ENCODE data around the gene MRC2. TPM values are rescaled to one million over a fixed set of nuclear protein-coding genes. Genes with fewer than 3 reads are reported as not detected.

Gene MRC2
- total RNA-seq, 2 donors from 2014 or later = 184 to 242 TPM

GRCh38 chr17:62614142-62614541 is 13.3 kb upstream of the MRC2 start:
- no peak overlapping the region for H3K27ac ChIP-seq
- no peaks in the 10 kb centered on the region for H3K27me3 ChIP-seq (replicated peaks; ENCODE audit: insufficient read depth)
- no peak overlapping the region for H3K4me3 ChIP-seq
- ATAC-seq (ENCODE audit: insufficient number of reproducible peaks, low FRiP score, low read depth) = no peak
- DNase-seq (ENCODE audit: low spot score) = no peak
- H3K36me3 ChIP-seq = peaks cover 22% of the 10 kb centered on the region
- H3K9me3 ChIP-seq = no peaks in the 10 kb centered on the region
- no peak for TF ChIP-seq CTCF (IDR thresholded peaks at IDR 0.05)
- H3K4me1 ChIP-seq (ENCODE audit: control insufficient read depth in 1 of 2, low read depth in 2 of 2) = no peaks in the 10 kb centered on the region

DNA sequence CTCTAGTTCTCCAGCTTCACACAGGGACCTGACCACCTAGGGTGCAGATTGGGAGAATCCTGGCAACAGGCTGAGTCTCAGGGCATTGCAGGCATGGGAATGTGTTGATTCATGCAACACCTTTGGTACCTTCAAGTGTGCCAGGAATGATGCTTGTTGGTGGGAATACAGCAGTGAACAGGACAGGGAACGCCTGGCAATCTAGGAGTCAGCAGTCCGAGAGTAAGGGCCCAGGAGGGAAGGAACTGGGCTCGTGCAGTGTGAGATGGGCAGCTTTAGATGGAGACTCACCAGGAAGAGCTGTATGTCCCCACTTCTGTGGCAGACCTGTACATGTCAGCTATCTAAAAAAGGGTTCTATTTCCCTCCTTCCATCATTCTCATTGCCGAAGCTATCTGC is 12.0 kb upstream of the MRC2 start:
- Histone ChIP-seq H3K27me3 (replicated peaks; ENCODE audit: insufficient read depth) (no peaks in the 10 kb centered on the region), H3K36me3 (peaks cover 16% of the 10 kb centered on the region), H3K9me3 (no peaks in the 10 kb centered on the region), H3K4me1 (ENCODE audit: control insufficient read depth in 1 of 2, low read depth in 2 of 2) (no peaks in the 10 kb centered on the region), H3K4me3 (no peak overlapping the region), H3K27ac (no peak overlapping the region)
- ATAC-seq (ENCODE audit: insufficient number of reproducible peaks, low FRiP score, low read depth) = no peak
- DNase-seq (ENCODE audit: low spot score) = no peak
- no peak for TF ChIP-seq CTCF (IDR thresholded peaks at IDR 0.05)

DNA sequence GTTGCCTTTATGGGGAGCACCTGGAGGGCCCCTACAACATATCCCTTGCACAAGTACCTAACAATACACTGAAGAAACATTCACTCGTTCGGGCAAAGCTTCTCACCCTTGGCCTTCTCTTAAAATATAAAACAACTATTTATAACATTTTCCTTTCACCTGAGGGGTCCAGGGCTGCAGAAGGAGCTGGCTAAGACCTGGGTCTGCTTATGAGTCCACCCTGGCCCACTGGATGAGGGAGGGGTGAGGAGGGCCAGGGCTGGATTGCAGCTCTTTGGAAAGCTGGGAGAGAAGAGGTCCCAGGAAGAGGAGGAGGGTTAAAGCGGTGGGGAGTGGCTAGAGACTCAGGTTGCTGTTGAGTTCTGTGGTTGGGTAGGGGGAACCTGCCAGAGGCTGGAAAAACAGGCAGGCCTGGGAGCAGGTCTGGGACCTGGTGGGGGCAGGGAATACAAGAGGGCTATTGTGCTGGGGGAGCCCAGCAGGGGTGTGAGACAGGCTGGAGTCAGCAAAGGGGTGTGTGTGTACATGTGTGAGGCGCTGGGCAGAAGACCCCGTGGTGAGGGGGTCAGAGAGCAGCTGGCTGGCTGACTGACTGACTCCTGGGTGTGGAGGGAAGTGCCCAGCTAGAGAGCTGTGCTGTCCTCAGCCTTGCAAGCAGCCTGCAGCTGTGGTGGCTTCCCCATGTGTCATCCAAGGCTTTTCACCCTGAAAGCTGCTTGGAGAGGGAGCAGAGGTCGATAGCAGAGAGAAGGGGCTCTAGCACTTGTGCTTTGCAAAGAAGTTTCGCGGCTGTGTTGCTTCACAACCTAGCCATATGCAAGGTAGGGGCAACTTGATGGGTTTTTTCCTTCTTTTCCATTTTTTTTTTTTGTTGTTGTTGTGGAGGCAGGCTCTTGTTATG is 10.2 kb upstream of the MRC2 start:
- H3K36me3 ChIP-seq = peaks cover 11% of the 10 kb centered on the region
- no peaks in the 10 kb centered on the region for H3K9me3 ChIP-seq
- ATAC-seq (ENCODE audit: insufficient number of reproducible peaks, low FRiP score, low read depth) (no peak), DNase-seq (ENCODE audit: low spot score) (no peak)
- no peak for TF ChIP-seq CTCF (IDR thresholded peaks at IDR 0.05)
- no peaks in the 10 kb centered on the region for H3K4me1 ChIP-seq (ENCODE audit: control insufficient read depth in 1 of 2, low read depth in 2 of 2)
- no peak overlapping the region for H3K4me3 ChIP-seq
- no peaks in the 10 kb centered on the region for H3K27me3 ChIP-seq (replicated peaks; ENCODE audit: insufficient read depth)
- H3K27ac ChIP-seq = no peak overlapping the region

- Histone ChIP-seq H3K9me3 (no peaks in the 10 kb centered on the region), H3K36me3 (peaks cover 10% of the 10 kb centered on the region), H3K4me1 (ENCODE audit: control insufficient read depth in 1 of 2, low read depth in 2 of 2) (no peaks in the 10 kb centered on the region), H3K27ac (no peak overlapping the region), H3K27me3 (replicated peaks; ENCODE audit: insufficient read depth) (no peaks in the 10 kb centered on the region), H3K4me3 (no peak overlapping the region)
- no peak for DNase-seq (ENCODE audit: low spot score)
- TF ChIP-seq CTCF (IDR thresholded peaks at IDR 0.05) = no peak
- no peak for ATAC-seq (ENCODE audit: insufficient number of reproducible peaks, low FRiP score, low read depth)
Observed at GRCh38 chr17:62617894-62618472, 9.5 kb upstream of the MRC2 start.

DNA sequence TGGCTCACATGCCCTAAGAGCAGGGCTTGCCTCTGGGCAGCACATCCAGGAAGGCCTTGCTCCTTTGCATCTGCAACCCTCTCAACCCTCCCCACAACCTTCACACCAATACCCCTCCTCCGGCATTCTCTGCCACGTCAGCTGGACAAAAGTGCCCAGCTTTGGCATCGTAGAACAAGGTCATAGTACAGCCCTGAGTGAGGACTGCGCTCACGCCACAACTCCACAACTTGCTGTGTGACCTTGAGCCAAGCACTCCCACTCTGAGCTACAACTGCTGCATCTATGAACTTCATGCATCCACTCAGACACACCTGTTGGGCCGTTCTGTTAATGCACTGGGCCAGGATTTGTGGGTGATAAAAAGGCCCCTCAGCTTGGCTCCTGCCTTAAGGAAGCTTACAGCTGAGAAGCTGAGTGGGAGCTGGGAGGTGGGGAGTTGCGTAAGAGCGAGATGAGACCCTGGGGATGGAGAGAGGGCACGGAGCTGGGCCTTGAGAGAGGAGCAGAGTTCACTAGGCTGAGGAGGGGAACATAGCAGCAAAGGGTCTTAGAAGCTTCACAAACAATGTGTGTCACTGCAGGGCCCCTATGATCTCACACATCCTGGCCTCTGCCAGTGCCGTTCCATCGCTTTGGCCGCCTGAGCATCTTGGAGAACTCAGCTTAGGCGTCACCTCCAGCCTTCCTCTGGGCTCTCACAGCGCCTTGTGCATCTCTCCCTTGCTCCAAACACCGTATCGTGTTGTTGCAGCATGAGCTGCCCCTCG is 8.6 kb upstream of the MRC2 start:
- no peak for ATAC-seq (ENCODE audit: insufficient number of reproducible peaks, low FRiP score, low read depth)
- H3K27ac ChIP-seq = no peak overlapping the region
- DNase-seq (ENCODE audit: low spot score) = no peak
- H3K36me3 ChIP-seq = peaks cover 10% of the 10 kb centered on the region
- no peak for TF ChIP-seq CTCF (IDR thresholded peaks at IDR 0.05)
- no peaks in the 10 kb centered on the region for H3K9me3 ChIP-seq
- H3K27me3 ChIP-seq (replicated peaks; ENCODE audit: insufficient read depth) = no peaks in the 10 kb centered on the region
- no peak overlapping the region for H3K4me3 ChIP-seq
- H3K4me1 ChIP-seq (ENCODE audit: control insufficient read depth in 1 of 2, low read depth in 2 of 2) = no peaks in the 10 kb centered on the region

All from thoracic aorta (tissue), 2 donors.